DMS53 treated with DMSO at 0.1 percent for 48 hours (cell line): ENCODE measurements around the gene SCN3A.

ENCODE experiments used
- DNase-seq: peaks from one replicate; lab custom pipeline; 2025; ENCODE audit not compliant: unreplicated experiment; lab: John Stamatoyannopoulos, UW

The SCN3A gene

GRCh38 chr2:165203689-165204559 is at the start of gene SCN3A:
SCN3A (minus strand) TSS chr2:165204050; CDS start chr2:165176394, 27,656 bp downstream.
- peak; percentile 93 for DNase-seq

- DNase-seq = peak; percentile 36
These were observed 49.3 kb upstream of the SCN3A start for GRCh38 chr2:165253178-165253577.

- DNase-seq = no peak
These were observed 47.5 kb upstream of the SCN3A start for GRCh38 chr2:165251366-165251765.

GRCh38 chr2:165248238-165248637 is 44.4 kb upstream of the SCN3A start:
- no peak for DNase-seq

- no peak for DNase-seq
These were observed 41.4 kb upstream of the SCN3A start for GRCh38 chr2:165245081-165245793.

- no peak for DNase-seq
These were observed 37.1 kb upstream of the SCN3A start for GRCh38 chr2:165240916-165241315.

- peak; percentile 70 for DNase-seq
These were observed 36.1 kb upstream of the SCN3A start for GRCh38 chr2:165239856-165240515.

- DNase-seq = peak; percentile 87
These were observed 35.4 kb upstream of the SCN3A start, which contains the start of gene SCN2A for GRCh38 chr2:165239230-165239629. SCN2A (plus strand) TSS chr2:165239414; CDS start chr2:165295824, 56,410 bp downstream.

GRCh38 chr2:165238295-165238694 is 34.4 kb upstream of the SCN3A start:
- DNase-seq = no peak

GRCh38 chr2:165237056-165237455 is 33.2 kb upstream of the SCN3A start:
- no peak for DNase-seq

- no peak for DNase-seq
These were observed 23.7 kb upstream of the SCN3A start for GRCh38 chr2:165227571-165227970.

GRCh38 chr2:165224941-165225340 is 21.1 kb upstream of the SCN3A start:
- DNase-seq = no peak

GRCh38 chr2:165219481-165219880 is 15.6 kb upstream of the SCN3A start:
- DNase-seq = no peak

- peak; percentile 32 for DNase-seq
These were observed 10.2 kb upstream of the SCN3A start for GRCh38 chr2:165214093-165214492.

GRCh38 chr2:165208094-165208493 is 4.2 kb upstream of the SCN3A start:
- DNase-seq = peak; percentile 21

GRCh38 chr2:165205865-165206264 is 2.0 kb upstream of the SCN3A start:
- DNase-seq = no peak

GRCh38 chr2:165202239-165202638 is 1.6 kb downstream of the SCN3A start:
- peak; percentile 44 for DNase-seq

- peak; percentile 46 for DNase-seq
These were observed 5.7 kb downstream of the SCN3A start for GRCh38 chr2:165198181-165198580.

- peak; percentile 40 for DNase-seq
These were observed 6.5 kb downstream of the SCN3A start for GRCh38 chr2:165197346-165197745.

GRCh38 chr2:165196411-165196810 is 7.4 kb downstream of the SCN3A start:
- DNase-seq = peak; percentile 29

- peak; percentile 61 for DNase-seq
These were observed 10.6 kb downstream of the SCN3A start for GRCh38 chr2:165193178-165193777.
